H9 (cell line): ENCODE results near the gene HIP1. TPM values are rescaled to one million over a fixed set of nuclear protein-coding genes. Genes with fewer than 3 reads are reported as not detected.
A peak's percentile ranks its signal among the peaks of the same experiment; 100 is the strongest.

Experiments used
- DNase-seq: peaks from one replicate; pipeline ENCODE4 v3.0.0-alpha.2; 2017
- H2AFZ ChIP-seq: one replicate; pipeline ENCODE4 v1.6.1; 2013; ENCODE audit warnings: mild to moderate bottlenecking, low read length, control low read depth, moderate library complexity
- H2AK5ac ChIP-seq: 2 replicates; pipeline ENCODE4 v1.6.1; 2013; ENCODE audit warnings: low read length, control low read depth, mixed read lengths; ENCODE audit not compliant: insufficient read length
- H2BK120ac ChIP-seq: one replicate; pipeline ENCODE4 v1.6.1; 2013; ENCODE audit warnings: low read depth, mild to moderate bottlenecking, low read length, control low read depth, inconsistent platforms; ENCODE audit not compliant: poor library complexity, severe bottlenecking
- H2BK12ac ChIP-seq: 2 replicates; pipeline ENCODE4 v1.6.1; 2013; ENCODE audit warnings: low read length, control low read depth, mixed read lengths, low read depth; ENCODE audit not compliant: insufficient read length
- H2BK15ac ChIP-seq: 2 replicates; pipeline ENCODE4 v1.6.1; 2013; ENCODE audit warnings: low read depth, low read length, control low read depth
- H2BK20ac ChIP-seq: one replicate; pipeline ENCODE4 v1.6.1; 2013; ENCODE audit warnings: low read depth, mild to moderate bottlenecking, low read length, control low read depth, inconsistent platforms; ENCODE audit not compliant: poor library complexity, severe bottlenecking
- H2BK5ac ChIP-seq: 2 replicates; pipeline ENCODE4 v1.6.1; 2013; ENCODE audit warnings: low read length, control low read depth, mixed read lengths; ENCODE audit not compliant: insufficient read length
- H3K14ac ChIP-seq: 2 replicates; pipeline ENCODE4 v1.6.1; 2013; ENCODE audit warnings: low read length, control low read depth; ENCODE audit not compliant: insufficient read depth
- H3K18ac ChIP-seq: 2 replicates; pipeline ENCODE4 v1.6.1; 2013; ENCODE audit warnings: low read depth, mild to moderate bottlenecking, mixed read lengths, low read length, control low read depth; ENCODE audit not compliant: insufficient read length
- H3K23ac ChIP-seq: 2 replicates; pipeline ENCODE4 v1.6.1; 2013; ENCODE audit warnings: low read length, control low read depth, mixed read lengths, low read depth; ENCODE audit not compliant: insufficient read length
- H3K23me2 ChIP-seq: 2 replicates; pipeline ENCODE4 v1.6.1; 2013; ENCODE audit warnings: low read depth, mild to moderate bottlenecking, mixed read lengths, low read length, control low read depth; ENCODE audit not compliant: insufficient read length, poor library complexity, severe bottlenecking
- H3K27ac ChIP-seq: 2 replicates; pipeline ENCODE4 v1.5.1; 2013; ENCODE audit warnings: low read length, control low read depth, mixed read lengths, low read depth; ENCODE audit not compliant: insufficient read length
- H3K27me3 ChIP-seq: 2 replicates; pipeline ENCODE4 v1.6.1; 2013; ENCODE audit warnings: low read length, control low read depth, inconsistent platforms; ENCODE audit not compliant: insufficient read depth
- H3K4ac ChIP-seq: 2 replicates; pipeline ENCODE4 v1.6.1; 2013; ENCODE audit warnings: low read depth, mild to moderate bottlenecking, control low read depth, inconsistent platforms, low read length, moderate library complexity
- H3K4me1 ChIP-seq: 2 replicates; pipeline ENCODE4 v1.6.1; 2013; ENCODE audit warnings: low read length, control low read depth, inconsistent platforms; ENCODE audit not compliant: insufficient read depth
- H3K4me2 ChIP-seq: 2 replicates; pipeline ENCODE4 v1.6.1; 2013; ENCODE audit warnings: low read length, control low read depth, mixed read lengths; ENCODE audit not compliant: insufficient read length, insufficient read depth
- H3K56ac ChIP-seq: 2 replicates; pipeline ENCODE4 v1.6.1; 2013; ENCODE audit warnings: low read depth, mild to moderate bottlenecking, mixed read lengths, low read length, control low read depth; ENCODE audit not compliant: insufficient read length
- H3K79me1 ChIP-seq: 2 replicates; pipeline ENCODE4 v1.6.1; 2013; ENCODE audit warnings: low read depth, mild to moderate bottlenecking, moderate library complexity, low read length, control low read depth, inconsistent platforms; ENCODE audit not compliant: insufficient read depth, poor library complexity, severe bottlenecking
- H3K79me2 ChIP-seq: 2 replicates; pipeline ENCODE4 v1.6.1; 2013; ENCODE audit warnings: low read length, control low read depth, inconsistent platforms; ENCODE audit not compliant: insufficient read depth
- H3K9ac ChIP-seq: 2 replicates; pipeline ENCODE4 v1.6.1; 2013; ENCODE audit warnings: low read length, control low read depth, mixed read lengths; ENCODE audit not compliant: insufficient read length; ENCODE audit errors: extremely low read depth
- H3K9me3 ChIP-seq: one replicate; pipeline ENCODE4 v1.6.1; 2013; ENCODE audit warnings: low read depth, low read length, inconsistent platforms; ENCODE audit not compliant: control insufficient read depth
- H3T11ph ChIP-seq: one replicate; pipeline ENCODE4 v1.6.1; 2013; ENCODE audit warnings: mild to moderate bottlenecking, low read length, control low read depth, inconsistent platforms
- H4K20me1 ChIP-seq: one replicate; pipeline ENCODE4 v1.6.1; 2013; ENCODE audit not compliant: control insufficient read depth, insufficient read length, insufficient read depth
- H4K5ac ChIP-seq: 2 replicates; pipeline ENCODE4 v1.6.1; 2013; ENCODE audit warnings: low read depth, mild to moderate bottlenecking, mixed read lengths, low read length, control low read depth; ENCODE audit not compliant: insufficient read length
- H4K8ac ChIP-seq: replicated peaks from 2 replicates; pipeline ENCODE4 v1.6.1; 2013; ENCODE audit warnings: low read length, control low read depth, mixed read lengths, low read depth; ENCODE audit not compliant: insufficient read length
- H4K91ac ChIP-seq: 2 replicates; pipeline ENCODE4 v1.6.1; 2013; ENCODE audit warnings: low read depth, mild to moderate bottlenecking, moderate library complexity, mixed read lengths, low read length, control low read depth; ENCODE audit not compliant: insufficient read length
- H3K27ac Mint-ChIP-seq, 3 experiments: 2 replicates in 2 of 3; 3 replicates in 1 of 3; pipeline ENCODE4 v1.8.0; 2020 to 2021; ENCODE audit warnings: mixed read lengths in 3 of 3, mild to moderate bottlenecking in 1 of 3, moderate library complexity in 1 of 3
- H3K27me3 Mint-ChIP-seq: 2 replicates; pipeline ENCODE4 v1.8.0; 2021; ENCODE audit warnings: low read depth, mild to moderate bottlenecking, moderate library complexity, mixed read lengths
- H3K36me3 Mint-ChIP-seq, 3 experiments: 2 replicates in 2 of 3; 3 replicates in 1 of 3; pipeline ENCODE4 v1.8.0; 2020 to 2021; ENCODE audit warnings: low read depth in 3 of 3, mixed read lengths in 3 of 3; ENCODE audit not compliant: insufficient read depth in 1 of 3
- H3K4me1 Mint-ChIP-seq, 2 experiments: 2 replicates each; pipeline ENCODE4 v1.8.0; 2020; ENCODE audit warnings: mixed read lengths in 2 of 2
- H3K4me3 Mint-ChIP-seq, 2 experiments: 2 replicates in 1 of 2; 3 replicates in 1 of 2; pipeline ENCODE4 v1.8.0; 2020 to 2021; ENCODE audit warnings: mild to moderate bottlenecking in 2 of 2, mixed read lengths in 2 of 2, moderate library complexity in 1 of 2
- H3K9me3 Mint-ChIP-seq, 2 experiments: 2 replicates in 1 of 2; 3 replicates in 1 of 2; pipeline ENCODE4 v1.8.0; 2020; ENCODE audit warnings: mild to moderate bottlenecking in 2 of 2, mixed read lengths in 2 of 2, moderate library complexity in 1 of 2
- WGBS: extraction: QIAGEN DNeasy Blood & Tissue Kit; methylation state at CpG from one replicate; pipeline ENCODE4 v1.1.7; 2013; ENCODE audit warnings: missing lambda C conversion rate, low lambda C conversion rate, mixed read lengths; ENCODE audit not compliant: insufficient read length; ENCODE audit errors: extremely low coverage; 5-methylcytosine and 5-hydroxymethylcytosine counted together
- total RNA-seq: library from RNA; stranded (reverse); gene quantifications from 2 replicates; pipeline ENCODE4 v1.2.1, GENCODE V29; 2021
- TF ChIP-seq, protein P1 (sequence below): fragments of 200-600 bp; sonication (generic); conservative IDR thresholded peaks from 3 replicates; pipeline ENCODE4 v1.8.0; 2021; ENCODE audit warnings: antibody characterized with exemption, mild to moderate bottlenecking

HIP1 gene
- total RNA-seq, 1 experiment from 2014 or later, result 87.5 TPM

GRCh38 chr7:75690121-75690523, 48.6 kb downstream of the HIP1 start:
- Histone ChIP-seq H2BK5ac (no peak overlapping the region), H3K27me3 (no peaks in the 10 kb centered on the region), H3K27ac (no peak overlapping the region), H2AFZ (no peak overlapping the region), H3K9ac (no peak overlapping the region), H4K8ac (no peak overlapping the region), H3K4me1 (no peaks in the 10 kb centered on the region), H3K4me2 (no peak overlapping the region), H3K79me2 (no peaks in the 10 kb centered on the region), H3T11ph (no peak overlapping the region), H2BK120ac (no peak overlapping the region), H3K9me3 (no peaks in the 10 kb centered on the region), H2AK5ac (no peak overlapping the region), H3K18ac (no peak overlapping the region), H3K23ac (no peak overlapping the region), H3K23me2 (no peaks in the 10 kb centered on the region), H4K91ac (no peak overlapping the region), H3K4ac (no peak overlapping the region), H3K14ac (no peak overlapping the region), H3K56ac (no peak overlapping the region), H2BK20ac (no peak overlapping the region), H2BK12ac (no peak overlapping the region), H2BK15ac (no peak overlapping the region), H4K5ac (no peak overlapping the region), H3K79me1 (no peaks in the 10 kb centered on the region), H4K20me1 (no peaks in the 10 kb centered on the region)
- Mint-ChIP-seq H3K27ac (peak overlapping the region in 2 of 3 experiments; percentile 18 to 88; a peak in 3 of 7 replicates), H3K9me3 (no peaks in the 10 kb centered on the region), H3K27me3 (no peaks in the 10 kb centered on the region; the same call in none of the 2 replicates), H3K36me3 (no peaks in the 10 kb centered on the region), H3K4me1 (peaks cover 7 to 17% of the 10 kb centered on the region in 2 experiments), H3K4me3 (no peak overlapping the region; a peak in 1 of 5 replicates)
- TF ChIP-seq, protein P1, sequence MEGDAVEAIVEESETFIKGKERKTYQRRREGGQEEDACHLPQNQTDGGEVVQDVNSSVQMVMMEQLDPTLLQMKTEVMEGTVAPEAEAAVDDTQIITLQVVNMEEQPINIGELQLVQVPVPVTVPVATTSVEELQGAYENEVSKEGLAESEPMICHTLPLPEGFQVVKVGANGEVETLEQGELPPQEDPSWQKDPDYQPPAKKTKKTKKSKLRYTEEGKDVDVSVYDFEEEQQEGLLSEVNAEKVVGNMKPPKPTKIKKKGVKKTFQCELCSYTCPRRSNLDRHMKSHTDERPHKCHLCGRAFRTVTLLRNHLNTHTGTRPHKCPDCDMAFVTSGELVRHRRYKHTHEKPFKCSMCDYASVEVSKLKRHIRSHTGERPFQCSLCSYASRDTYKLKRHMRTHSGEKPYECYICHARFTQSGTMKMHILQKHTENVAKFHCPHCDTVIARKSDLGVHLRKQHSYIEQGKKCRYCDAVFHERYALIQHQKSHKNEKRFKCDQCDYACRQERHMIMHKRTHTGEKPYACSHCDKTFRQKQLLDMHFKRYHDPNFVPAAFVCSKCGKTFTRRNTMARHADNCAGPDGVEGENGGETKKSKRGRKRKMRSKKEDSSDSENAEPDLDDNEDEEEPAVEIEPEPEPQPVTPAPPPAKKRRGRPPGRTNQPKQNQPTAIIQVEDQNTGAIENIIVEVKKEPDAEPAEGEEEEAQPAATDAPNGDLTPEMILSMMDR, result no peak
- no CpG with 5 or more reads among the region's 5 CpGs for WGBS
- DNase-seq, result no peak
